ENCODE measurements around the gene CRISPLD2.

Gene CRISPLD2

DNA sequence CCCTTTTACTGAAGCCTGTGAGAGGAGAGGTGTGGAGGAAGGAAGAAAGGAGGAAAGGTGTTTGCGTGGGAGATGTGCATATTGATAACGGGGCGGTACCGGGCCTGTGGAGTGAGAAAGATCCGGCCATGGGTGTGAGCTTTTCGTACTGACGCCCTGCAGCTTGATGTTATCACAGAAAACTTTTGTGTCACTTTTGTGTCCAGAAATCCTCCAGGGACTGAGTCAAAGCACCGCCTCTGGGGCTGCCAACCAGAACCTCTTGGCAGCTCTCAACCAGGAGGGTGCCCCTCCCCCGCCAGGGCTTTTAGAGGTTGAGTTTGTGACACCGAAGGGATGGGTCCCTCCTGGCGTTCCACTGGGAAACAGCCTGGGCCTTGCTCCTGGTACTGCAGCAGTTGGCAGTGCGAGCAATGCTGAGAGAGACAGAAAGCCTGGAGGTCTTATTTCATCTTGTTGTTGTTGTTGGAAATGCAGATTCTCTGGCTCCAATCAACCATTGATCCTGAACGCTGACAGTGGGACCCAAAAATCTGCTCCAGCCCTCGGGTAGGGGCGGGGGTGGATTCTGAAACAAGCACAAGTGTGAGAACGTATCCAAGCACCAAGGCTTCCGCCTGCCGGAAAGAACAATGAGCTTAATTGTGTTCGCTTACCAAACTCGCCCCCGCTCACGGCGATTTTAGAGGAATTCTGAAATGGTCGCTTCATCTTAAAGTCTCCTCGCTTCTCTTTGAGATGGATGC, 65.0 kb downstream of the CRISPLD2 start:
- no peak for DNase-seq (ENCODE audit: low read depth in 3 of 3)

DNA sequence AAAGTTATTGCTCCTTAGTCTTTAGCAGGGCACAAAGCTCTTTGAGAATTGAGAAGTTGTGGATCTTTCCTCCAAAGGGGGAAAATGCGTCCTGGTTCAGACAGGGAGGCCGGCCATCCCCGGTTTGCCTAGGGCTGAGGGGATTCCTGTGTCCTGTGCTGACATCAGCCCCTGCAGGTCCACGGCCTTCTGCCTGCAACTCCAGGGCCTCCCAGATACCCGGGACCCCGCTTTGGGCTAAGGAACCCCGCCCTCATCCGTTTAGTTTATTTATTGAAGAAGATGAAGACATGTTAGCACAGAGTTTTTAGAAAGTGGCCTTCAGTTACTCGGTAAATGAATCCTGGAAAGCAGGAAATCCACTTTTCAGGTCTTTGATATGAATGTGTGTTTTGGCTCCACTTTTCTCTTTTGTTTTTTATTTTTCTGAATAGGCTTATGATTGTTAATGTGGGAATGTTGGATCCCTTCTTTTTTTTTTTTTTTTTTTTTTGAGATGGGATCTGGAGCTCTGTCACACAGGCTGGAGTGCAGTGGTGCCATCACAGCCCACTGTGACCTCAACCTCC, 65.6 kb downstream of the CRISPLD2 start:
- no peak for DNase-seq (ENCODE audit: low read depth in 3 of 3)

DNA sequence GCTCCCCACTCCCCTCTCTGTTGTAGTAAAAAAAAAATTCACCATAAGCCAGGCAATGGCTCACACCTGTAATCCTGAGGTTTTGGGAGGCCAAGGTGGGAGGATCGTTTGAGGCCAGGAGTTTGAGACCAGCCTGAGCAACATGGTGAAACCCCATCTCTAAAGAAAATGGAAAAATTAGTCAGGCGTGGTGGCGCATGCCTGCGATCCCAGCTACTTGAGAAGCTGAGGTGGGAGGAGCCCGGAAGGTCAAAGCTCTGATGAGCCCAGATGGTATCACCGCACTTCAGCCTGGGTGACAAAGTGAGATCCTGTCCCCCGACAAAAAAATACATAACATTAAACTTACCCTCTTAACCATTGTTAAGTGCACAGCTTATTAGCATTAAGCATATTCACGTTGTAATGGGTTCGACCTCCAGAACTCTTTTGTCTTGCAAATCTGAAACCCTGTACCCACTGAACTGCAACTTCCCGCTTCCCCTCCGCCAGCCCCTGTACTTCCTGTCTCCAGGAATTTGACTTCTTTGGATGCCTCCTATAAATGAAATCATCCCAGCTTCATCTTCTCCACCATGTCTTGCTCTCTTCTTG, 66.8 kb downstream of the CRISPLD2 start:
- DNase-seq (ENCODE audit: low read depth in 3 of 3), result no peak

DNA sequence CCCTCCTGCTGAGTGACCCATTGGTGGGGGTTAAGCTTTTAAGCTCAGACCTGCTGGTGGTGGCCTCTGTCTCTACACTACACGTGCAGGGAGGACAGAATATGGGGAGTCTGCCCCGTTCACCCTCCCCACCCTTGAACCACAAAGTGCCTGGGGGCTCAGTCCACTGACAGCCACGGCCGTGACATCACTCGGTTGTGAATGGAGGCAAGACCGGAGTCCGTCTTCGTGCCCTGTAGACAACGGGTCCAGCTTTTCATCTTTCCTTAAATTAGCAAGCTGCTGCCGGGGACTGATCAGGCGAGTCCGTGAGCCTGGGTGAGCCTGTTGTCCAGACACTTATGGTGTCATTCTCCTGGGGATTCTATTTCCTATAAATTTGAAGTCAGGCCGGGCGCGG, 67.4 kb downstream of the CRISPLD2 start:
- DNase-seq (ENCODE audit: low read depth in 3 of 3), result no peak

DNA sequence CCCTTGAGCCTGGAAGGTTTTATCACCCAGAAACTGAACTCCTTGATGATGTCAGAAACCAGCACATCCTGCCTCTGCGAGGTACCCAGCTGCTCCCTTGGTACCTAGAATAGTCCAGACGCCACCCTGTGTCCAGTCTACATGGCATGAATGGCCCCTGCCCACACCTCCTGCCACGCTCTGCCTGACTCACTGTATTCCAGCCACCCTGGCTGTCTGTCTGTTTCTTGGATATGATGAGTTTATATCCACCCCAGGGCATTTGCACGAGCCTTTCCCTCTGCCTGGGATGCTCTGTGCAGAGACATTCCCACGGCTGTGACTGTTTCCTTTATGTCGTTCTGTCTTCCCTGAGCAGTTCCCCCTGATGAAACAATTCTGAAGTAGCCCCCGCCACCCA, 68.7 kb downstream of the CRISPLD2 start:
- no peak for DNase-seq (ENCODE audit: low read depth in 3 of 3)

DNA sequence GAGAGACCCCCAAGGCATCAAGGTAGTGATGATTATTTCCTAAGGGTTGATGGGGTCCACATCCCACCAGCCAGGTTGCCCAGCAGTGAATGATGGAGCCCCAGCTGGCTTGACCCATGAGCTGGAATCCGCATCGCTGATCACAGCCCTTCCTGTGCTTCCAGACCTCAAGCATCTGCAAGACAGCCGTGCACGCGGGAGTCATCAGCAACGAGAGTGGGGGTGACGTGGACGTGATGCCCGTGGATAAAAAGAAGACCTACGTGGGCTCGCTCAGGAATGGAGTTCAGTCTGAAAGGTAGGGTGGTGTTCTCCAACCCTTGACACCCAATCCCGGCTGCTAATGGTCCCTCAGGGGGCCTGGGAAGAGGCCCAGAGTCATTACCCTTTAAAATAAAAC, 69.3 kb downstream of the CRISPLD2 start:
- no peak for DNase-seq (ENCODE audit: low read depth in 3 of 3)

DNA sequence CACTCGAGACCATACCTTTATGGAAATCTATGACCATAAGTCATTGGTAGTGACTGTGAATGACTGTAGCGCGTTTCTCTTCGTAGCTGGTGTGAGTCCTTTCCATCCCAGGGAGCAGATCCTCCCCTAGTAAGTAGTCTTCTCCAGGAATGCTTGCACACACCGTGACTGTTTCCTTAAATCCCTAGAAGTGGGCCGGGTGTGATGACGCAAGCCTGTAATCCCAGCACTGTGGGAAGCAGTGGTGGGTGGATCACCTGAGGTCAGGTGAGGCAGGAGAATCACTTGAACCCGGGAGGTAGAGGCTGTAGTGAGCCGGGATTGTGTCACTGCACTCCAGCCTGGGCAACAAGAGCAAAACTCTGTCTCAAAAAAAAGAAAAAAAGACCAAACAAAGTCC, 70.6 kb downstream of the CRISPLD2 start:
- no peak for DNase-seq (ENCODE audit: low read depth in 3 of 3)

DNA sequence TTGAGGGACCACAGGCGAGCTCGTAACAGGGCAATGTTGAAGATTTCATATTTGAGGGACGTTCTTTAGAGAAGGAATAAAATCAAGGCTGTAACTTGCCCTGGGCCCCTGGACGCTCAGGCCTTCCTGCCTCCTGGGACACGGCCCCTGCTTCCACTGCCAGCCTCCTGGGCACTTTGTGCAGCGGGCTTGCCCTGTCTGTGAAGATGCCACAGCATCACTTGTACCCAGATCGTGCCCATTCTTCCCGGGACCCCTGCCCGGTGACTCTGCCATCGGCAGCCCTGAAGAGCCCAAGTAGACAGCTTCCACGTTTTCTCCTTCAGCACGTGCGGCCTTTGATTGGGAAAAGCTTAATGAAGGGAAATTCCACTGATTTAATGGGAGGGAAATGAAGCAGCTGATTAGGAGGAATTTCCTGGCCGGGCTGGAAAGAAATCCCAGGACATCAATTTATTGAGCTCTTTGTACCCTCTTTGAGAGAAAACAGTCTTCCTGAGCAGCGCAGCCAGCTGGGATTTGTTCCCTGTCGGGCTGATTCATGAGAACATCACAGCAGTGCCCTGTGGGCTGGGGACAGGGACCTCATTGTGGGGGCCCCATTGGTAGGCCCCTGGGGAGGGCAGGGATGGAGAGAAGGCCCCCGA, 71.5 kb downstream of the CRISPLD2 start:
- DNase-seq (ENCODE audit: low read depth in 3 of 3), result no peak

DNA sequence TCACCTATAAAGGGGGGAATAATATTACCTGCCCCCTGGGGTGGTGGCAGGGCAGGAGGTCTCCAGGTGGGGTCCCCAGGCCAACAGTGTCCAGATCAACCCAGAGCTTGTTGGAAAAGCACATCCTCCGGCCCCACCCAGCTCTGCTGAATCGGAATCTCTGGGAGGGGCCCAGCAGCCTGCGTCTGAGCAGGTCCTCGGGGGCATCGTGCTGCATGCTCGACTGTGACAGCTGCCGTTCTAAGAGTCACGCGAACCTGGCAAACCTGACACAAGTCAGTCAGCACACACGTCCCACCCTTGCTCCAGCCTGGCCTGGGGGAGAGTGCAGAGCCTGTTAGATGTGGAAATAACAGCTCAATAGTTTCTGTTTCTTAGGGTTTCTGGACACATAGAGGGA, 72.3 kb downstream of the CRISPLD2 start:
- DNase-seq (ENCODE audit: low read depth in 3 of 3), result no peak

DNA sequence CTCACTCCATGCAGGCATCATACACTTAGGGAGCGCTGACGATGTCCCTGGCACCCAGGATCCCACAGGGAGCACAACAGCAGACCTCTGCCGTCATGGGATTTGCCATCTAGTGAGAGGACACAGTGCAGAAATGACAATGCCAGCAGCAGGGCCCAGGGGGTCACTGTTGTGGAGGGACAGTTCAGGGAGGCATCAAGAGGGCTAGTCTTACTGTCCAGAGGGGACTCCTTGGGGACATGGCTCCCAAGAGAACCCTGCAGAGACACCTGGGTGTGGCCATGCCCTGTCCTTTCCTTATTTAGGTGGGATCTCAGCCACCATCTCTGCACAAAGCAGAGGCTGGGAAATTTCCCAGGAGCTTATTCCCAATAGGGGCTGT, 73.7 kb downstream of the CRISPLD2 start:
- DNase-seq (ENCODE audit: low read depth in 3 of 3), result no peak

DNA sequence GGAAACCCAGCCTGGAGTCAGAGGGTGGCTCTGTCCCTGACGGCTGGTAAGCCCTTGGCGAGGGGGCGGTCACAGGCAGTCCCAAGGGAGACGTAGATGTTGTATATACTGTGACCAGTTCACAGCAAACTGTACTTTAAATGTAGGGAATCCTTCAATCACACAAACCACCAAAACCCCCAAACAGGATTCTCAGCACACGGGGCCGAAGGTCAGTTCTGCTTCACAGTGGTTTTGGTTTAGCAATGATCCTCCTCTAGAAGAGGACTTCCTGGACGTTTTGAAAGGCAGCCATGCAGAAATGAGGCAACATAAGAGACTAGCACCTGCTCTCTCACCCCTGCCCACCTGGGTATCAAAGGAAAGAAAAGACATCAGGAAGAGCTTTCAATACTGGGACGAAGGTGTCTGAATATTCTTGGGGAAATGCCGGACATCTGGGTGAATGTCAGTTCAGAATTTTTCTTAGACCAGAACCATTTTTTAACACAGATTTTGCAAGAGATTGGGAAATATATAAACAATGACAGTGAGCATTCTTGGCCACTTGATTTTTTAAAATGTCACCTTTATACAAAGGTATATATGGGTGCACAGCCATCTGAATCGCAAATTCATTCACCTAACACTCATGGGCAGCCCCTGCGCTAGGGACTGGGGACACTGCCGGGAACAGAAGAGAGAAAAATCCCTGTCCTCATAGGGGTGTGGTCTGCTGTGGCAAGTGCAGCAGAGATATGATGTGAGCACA, 74.2 kb downstream of the CRISPLD2 start:
- DNase-seq (ENCODE audit: low read depth in 3 of 3), result no peak

DNA sequence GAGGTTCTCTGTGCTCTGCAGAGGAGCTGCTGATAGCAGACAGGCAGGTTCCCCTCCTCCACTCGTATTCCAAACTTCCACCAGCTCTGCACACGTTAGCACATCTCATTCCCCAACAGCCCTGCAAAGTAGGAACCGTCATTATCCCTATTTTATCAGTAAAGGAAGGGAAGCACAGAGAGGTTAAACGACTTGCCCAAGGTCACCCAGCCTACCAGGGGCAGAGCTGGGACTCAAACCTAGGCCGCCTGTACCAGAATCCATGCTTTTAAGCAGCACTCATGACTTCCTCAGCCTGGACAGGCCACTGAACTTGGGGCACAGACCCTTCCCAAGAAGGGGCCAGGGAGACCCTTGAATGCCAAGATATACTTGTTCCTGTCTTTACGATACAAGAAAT, 75.2 kb downstream of the CRISPLD2 start:
- DNase-seq (ENCODE audit: low read depth in 3 of 3), result no peak

DNA sequence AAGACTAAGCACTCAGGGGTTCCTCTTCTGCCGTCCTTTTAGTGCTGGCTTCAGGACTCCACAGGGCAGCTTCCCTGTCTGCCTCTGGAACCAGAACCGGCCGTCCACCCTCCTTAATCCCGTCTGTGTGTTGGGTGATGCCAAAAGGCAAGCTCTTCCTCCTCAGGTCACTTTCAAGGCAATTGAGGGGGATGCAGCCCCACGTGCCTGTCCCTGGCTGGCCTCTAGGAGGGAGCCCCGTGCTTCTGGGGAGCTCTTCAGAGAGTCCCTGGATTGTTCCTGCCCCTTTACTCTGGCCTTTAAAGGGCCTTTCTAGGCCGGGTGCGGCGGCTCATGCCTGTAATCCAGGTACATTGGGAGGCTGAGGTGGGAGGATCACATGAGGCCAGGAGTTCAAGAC, 77.1 kb downstream of the CRISPLD2 start:
- no peak for DNase-seq (ENCODE audit: low read depth in 3 of 3)

DNA sequence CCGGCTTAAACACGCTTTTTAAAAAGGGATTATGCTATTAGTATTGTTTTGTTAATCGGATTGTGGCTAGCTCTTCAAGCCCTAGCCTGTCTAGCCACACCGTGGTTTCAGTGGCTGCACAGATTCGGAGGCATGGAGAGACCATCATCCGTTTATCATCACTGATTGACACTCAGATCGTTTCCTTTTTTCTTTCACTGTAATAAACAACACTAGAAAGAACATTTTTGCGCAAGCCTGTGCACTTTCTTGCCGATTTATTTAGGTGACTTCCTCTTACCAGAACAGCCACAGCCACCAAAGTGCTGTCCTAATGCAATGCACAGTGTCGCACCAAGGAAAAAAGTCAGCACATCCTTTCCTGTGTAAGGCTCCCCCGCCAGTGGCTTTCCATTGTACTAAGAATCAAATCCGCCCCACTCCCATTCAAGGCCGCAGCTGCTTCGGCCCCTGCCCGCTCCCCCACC, 78.2 kb downstream of the CRISPLD2 start:
- DNase-seq (ENCODE audit: low read depth in 3 of 3), result no peak

DNA sequence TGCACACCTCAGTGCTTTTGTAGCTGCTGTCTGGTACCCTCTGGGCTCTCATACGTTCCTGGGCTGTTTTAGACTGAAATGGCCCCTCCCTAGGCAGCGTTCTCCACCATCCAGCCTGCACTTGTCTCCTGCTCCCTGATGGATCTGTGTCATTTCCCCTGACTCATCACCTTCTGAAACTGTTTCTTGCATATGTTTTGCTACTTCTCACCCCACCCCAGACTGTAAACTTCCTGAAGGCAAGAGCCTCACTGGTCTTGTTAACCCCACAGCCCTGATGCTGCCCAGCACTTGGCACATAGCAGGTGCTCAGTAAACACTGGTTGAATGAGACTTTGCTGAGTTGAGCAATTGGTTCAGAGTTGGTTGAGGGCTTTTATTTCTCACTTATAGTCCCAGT, 78.7 kb downstream of the CRISPLD2 start:
- no peak for DNase-seq (ENCODE audit: low read depth in 3 of 3)

DNA sequence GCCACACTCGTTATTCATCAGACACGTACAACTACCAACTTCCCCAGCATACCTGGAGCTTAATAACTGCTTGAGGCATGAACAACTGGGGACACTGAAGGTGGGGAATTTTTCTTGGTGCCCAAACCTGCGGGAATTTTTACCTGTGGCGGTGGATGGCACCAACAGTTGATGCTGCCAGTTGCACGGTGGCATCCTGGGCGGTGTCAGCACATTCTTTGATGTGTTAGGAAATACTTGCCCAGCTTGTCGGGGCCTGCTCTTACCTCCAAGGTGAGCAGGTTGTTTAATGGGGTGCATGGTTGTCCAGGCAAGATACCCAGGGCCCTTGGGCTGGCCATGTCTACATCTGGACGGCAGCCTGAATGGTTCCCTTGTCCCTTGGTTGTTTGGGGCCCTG, 79.6 kb downstream of the CRISPLD2 start:
- no peak for DNase-seq (ENCODE audit: low read depth in 3 of 3)

DNA sequence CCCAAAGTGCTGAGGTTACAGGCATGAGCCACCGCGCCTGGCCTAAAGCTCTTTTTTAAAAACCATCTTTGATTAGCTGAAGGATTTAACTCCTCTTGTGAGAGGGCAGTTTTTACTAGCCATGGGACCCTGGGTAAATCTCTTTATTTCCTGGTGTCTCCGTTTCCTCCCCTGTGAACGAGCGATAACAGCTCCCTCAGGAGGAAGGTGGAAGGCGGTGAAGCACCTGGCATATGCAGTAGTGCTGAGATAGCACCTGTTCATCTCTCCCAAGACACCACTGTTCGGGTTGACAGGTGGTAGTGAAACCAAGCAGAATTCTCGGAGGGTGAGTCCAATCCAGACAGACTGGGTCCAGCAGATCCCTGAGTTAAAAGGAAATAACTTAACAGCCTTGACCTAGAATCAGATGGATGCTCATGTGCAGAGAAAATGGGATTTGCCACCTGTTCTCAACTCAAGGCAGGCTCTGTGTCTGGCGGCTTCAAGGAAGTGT, 86.2 kb downstream of the CRISPLD2 start:
- DNase-seq (ENCODE audit: low read depth in 3 of 3), result no peak

DNA sequence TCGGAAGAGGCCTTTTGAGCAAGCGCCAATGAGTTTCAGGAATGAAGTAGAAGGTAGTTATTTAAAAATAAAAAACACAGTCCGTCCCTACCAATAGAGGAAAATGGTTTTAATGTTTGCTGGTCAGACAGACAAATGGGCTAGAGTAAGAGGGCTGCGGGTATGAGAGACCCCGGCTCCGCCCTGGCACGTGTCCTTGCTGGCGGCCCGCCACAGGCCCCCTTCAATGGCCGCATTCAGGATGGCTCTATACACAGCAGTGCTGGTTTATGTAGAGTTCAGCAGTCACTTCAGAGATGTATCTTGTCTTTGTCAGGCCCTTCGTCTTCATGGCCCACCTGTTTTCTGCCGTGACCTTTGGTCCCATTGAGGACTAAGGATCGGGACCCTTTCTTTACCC, 87.3 kb downstream of the CRISPLD2 start:
- DNase-seq (ENCODE audit: low read depth in 3 of 3), result no peak

DNA sequence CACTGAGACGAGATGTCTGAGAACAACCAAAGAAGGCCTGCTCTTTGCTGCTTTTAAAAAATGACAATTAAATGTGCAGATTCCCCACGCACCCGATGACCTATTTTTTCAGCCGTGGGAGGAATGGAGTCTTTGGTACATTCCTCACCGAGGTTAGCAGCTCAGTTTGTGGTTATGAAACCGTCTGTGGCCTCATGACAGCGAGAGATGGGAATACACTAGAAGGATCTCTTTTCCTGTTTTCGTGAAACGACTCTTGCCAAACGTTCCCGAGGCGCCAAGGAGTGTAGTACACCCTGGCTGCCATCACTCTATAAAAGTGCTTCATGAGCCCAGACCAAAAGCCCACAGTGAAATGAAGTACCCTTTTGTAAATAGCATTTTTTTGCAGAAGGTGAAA, 87.8 kb downstream of the CRISPLD2 start:
- no peak for DNase-seq (ENCODE audit: low read depth in 3 of 3)

DNA sequence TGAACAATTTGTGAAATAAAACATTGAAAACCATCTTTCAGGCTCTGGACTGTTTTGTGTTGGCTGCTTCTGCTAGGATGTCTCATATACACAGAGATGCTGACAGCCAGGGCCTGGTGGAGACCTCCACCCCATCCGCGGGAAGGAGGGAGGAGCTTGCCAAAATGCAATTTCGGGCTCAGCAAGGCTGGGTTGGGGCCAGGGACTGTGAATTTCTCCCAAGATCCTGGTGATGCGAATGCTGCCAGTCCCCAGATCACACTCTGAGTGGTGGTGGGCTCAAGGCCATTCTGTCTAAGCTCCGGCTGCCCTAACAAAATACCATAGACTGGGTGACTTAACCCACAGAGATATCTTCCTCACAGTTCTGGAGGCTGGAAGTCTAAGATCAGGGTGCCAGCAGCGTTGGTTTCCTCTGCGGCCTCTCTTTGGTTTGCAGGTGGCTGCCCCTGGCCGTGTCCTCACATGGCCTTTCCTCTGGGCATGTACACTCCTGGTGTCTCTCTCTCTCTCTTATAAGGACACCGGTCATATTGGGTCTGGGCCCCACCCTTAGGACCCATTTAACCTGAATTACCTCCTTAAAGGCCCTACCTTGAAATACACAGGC, 89.8 kb downstream of the CRISPLD2 start:
- no peak for DNase-seq (ENCODE audit: low read depth in 3 of 3)

DNA sequence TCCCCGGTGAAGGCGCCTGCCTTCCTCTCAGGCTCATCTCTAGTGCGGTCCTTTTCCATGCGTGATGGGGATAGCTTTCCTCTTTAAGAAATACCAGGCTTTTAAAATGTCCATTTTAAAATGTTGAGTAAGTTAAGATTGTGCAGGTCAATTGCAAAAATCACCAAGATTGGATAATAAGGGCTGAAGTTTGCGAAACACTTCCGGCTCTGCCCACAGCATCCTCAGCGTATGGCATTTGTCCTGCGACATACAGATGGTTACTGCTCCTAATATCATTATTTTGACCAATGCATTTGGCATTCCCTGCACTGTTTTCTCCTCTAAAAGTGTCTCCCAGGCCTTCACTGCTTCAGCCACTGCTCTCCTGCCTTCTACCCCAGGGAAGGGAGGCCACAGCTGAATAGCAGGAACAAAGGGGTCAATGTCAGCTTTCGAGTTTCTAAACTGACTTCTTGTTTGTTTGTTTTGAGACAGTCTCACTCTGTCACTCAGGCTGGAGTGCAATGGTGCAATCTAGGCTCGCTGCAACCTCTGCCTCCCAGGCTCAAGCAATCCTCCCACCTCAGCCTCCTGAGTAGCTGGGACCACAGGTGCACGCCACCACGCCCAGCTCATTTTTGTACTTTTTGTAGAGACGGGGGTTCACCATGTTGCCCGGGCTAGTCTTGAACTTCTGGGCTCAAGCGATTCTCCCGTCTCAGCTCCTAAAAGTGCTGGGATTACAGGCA, 91.9 kb downstream of the CRISPLD2 start:
- no peak for DNase-seq (ENCODE audit: low read depth in 3 of 3)
